Glomerular endothelial cell (primary cell): ENCODE results near the gene SRCAP. TPM values are rescaled to one million over a fixed set of nuclear protein-coding genes. Genes with fewer than 3 reads are reported as not detected.

Experiments
- DNase-seq: peaks from one replicate; pipeline ENCODE4 v3.0.0-alpha.2; 2011; ENCODE audit warnings: low read depth, low spot score; ENCODE audit errors: extremely low read depth
- total RNA-seq: library from RNA; depleted of rRNA; stranded (reverse); fragments of >200 nt; gene quantifications from 2 replicates; pipeline ENCODE4 v1.2.3, GENCODE V29; 2015

SRCAP gene
- total RNA-seq, 1 donor from 2014 or later, result 49.5 TPM

DNA sequence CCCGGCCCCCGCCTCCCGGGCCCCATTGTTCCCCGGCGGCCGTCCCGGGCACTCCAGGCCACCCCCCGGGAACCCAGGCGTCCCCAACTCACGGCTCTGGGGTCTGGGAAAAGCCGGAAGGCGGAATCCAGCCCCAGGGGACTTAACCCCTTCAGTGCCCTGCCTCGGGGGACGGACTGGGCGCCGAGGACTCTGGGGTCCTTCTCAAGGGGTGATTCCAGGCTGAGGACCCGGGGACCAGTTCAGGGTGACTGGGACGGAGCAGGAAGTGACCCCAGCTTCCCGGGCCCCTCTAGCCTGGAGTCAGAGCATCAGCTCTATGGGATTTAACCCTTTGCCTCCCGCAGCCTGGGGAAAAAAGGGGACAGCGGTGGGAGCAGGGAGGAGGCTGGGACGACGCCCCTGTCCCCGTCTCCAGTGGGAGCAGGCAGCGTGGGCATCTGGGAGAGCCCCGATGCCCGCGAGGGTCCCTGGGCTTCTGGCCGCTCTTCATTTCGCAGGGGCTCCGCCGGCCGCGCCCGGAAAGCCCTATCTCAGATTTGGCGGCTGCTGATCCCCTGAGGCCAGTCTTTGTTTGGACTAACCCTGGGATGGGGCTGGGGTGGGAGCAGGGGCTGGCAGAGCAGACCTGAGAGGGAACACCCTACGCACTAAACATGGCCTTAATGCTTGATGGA lies 88.1 kb downstream of the SRCAP start, which contains the start of gene ZNF629:
ZNF629 (minus strand) TSS at position 270 of the 677 bp plus-strand sequence. CDS start 2,723 bp downstream, outside the sequence.
- no peak for DNase-seq

- DNase-seq, result no peak
These were observed 88.8 kb downstream of the SRCAP start for GRCh38 chr16:30787613-30788378.

Other genes with a start within 250 kb of the SRCAP start
- gene ITGAL, start 226.4 kb upstream of the SRCAP start, total RNA-seq, result not detected in 2 replicates
- 31.9 and 36.2 TPM in 2 replicates for gene ZNF768, start 172.6 kb upstream of the SRCAP start, total RNA-seq
- gene ZNF747, start 164.3 kb upstream of the SRCAP start, total RNA-seq, result 6.0 and 6.1 TPM in 2 replicates
- 9.9 and 12.5 TPM in 2 replicates for gene ZNF764, start 140.8 kb upstream of the SRCAP start, total RNA-seq
- gene ZNF688, start 127.5 kb upstream of the SRCAP start, total RNA-seq, result 11.1 and 12.4 TPM in 2 replicates
- 5.8 and 11.2 TPM in 2 replicates for gene ZNF785, start 113.5 kb upstream of the SRCAP start, total RNA-seq
- 9.0 and 11.4 TPM in 2 replicates for gene ZNF689, start 88.8 kb upstream of the SRCAP start, total RNA-seq
- gene PRR14, start 48.2 kb upstream of the SRCAP start, total RNA-seq, result 22.4 and 38.1 TPM in 2 replicates
- 34.3 and 64.9 TPM in 2 replicates for gene FBRS, start 40.7 kb upstream of the SRCAP start, total RNA-seq
- 17.6 and 25.3 TPM in 2 replicates for gene PHKG2, start 49.3 kb downstream of the SRCAP start, total RNA-seq
- 2.0 and 6.5 TPM in 2 replicates for gene CFAP119, start 62.9 kb downstream of the SRCAP start, total RNA-seq
- gene RNF40, start 63.2 kb downstream of the SRCAP start, total RNA-seq, result 100.0 and 115 TPM in 2 replicates
- 12.1 and 17.5 TPM in 2 replicates for gene ZNF629, start 88.0 kb downstream of the SRCAP start, total RNA-seq
- 44.5 and 54.5 TPM in 2 replicates for gene BCL7C, start 194.9 kb downstream of the SRCAP start, total RNA-seq
- 0.19 and 0.53 TPM in 2 replicates for gene CTF1, start 197.4 kb downstream of the SRCAP start, total RNA-seq
- 29.5 and 29.9 TPM in 2 replicates for gene FBXL19, start 224.4 kb downstream of the SRCAP start, total RNA-seq
- gene ORAI3, start 249.9 kb downstream of the SRCAP start, total RNA-seq, result 40.0 and 47.3 TPM in 2 replicates